Central memory CD8-positive, alpha-beta T cell (primary cell): ENCODE data around the gene NEMP1.
"Not testable (repeated sequence)": the region's sequence is repeated elsewhere in the genome, so short reads cannot be mapped to it uniquely, and the experiment has no call there.

Experiments
- ATAC-seq: fragments of 150-1000 bp; cut with Tn5 transposase; replicated peaks from 2 replicates; pipeline ENCODE4 v1.10.0; 2022; ENCODE audit warnings: mild to moderate bottlenecking, moderate FRiP score, moderate number of reproducible peaks; ENCODE audit not compliant: poor library complexity, severe bottlenecking; ENCODE audit errors: extremely low read depth
- DNase-seq, 2 donors: peaks; one replicate each; pipeline ENCODE4 v3.0.0; 2021; ENCODE audit warnings: low spot score in 2 of 2
- H3K27ac Mint-ChIP-seq: one replicate; pipeline ENCODE4 v1.8.0; 2022; ENCODE audit warnings: low read depth, mild to moderate bottlenecking, moderate library complexity, mixed read lengths
- H3K27me3 Mint-ChIP-seq: one replicate; pipeline ENCODE4 v1.8.0; 2022; ENCODE audit warnings: mixed read lengths
- H3K36me3 Mint-ChIP-seq: one replicate; pipeline ENCODE4 v1.8.0; 2022; ENCODE audit warnings: mild to moderate bottlenecking, moderate library complexity, mixed read lengths; ENCODE audit not compliant: insufficient read depth
- H3K4me1 Mint-ChIP-seq: one replicate; pipeline ENCODE4 v1.8.0; 2022; ENCODE audit warnings: mixed read lengths
- H3K4me3 Mint-ChIP-seq: one replicate; pipeline ENCODE4 v1.8.0; 2022; ENCODE audit warnings: mild to moderate bottlenecking, moderate library complexity, mixed read lengths
- H3K9me3 Mint-ChIP-seq: one replicate; pipeline ENCODE4 v1.8.0; 2022; ENCODE audit warnings: mixed read lengths

NEMP1 gene

GRCh38 chr12:57078519-57079404, at the start of gene NEMP1:
TSS of gene NEMP1 (minus strand) at chr12:57078791. CDS start at chr12:57078745, 46 bp downstream.
- Mint-ChIP-seq H3K36me3 (peaks cover 16% of the 10 kb centered on the region), H3K4me3 (peak within 1 kb of the TSS; percentile 98), H3K27me3 (no peaks in the 10 kb centered on the region), H3K9me3 (no peaks in the 10 kb centered on the region), H3K4me1 (peaks cover 13% of the 10 kb centered on the region), H3K27ac (peak within 1 kb of the TSS; percentile 90)
- ATAC-seq (peak; percentile 98), DNase-seq (peak; percentile 75 to 98)

GRCh38 chr12:57127726-57128518, 49.3 kb upstream of the NEMP1 start, which contains the start of gene LRP1:
TSS of gene LRP1 (plus strand) at chr12:57128483. CDS start at chr12:57128965, 482 bp downstream.
- no peaks in the 10 kb centered on the region for H3K9me3 Mint-ChIP-seq
- peaks cover 6% of the 10 kb centered on the region for H3K4me1 Mint-ChIP-seq
- peak within 1 kb of the TSS; percentile 83 for H3K27ac Mint-ChIP-seq
- ATAC-seq (peak; percentile 66), DNase-seq (peak; percentile 35 to 57)
- H3K36me3 Mint-ChIP-seq, result peaks cover 5% of the 10 kb centered on the region
- peaks cover 14% of the 10 kb centered on the region for H3K27me3 Mint-ChIP-seq
- peak within 1 kb of the TSS; percentile 84 for H3K4me3 Mint-ChIP-seq

- Mint-ChIP-seq H3K27ac (no peak overlapping the region), H3K36me3 (peaks cover 5% of the 10 kb centered on the region), H3K4me3 (peak overlapping the region; percentile 84), H3K27me3 (peaks cover 14% of the 10 kb centered on the region), H3K4me1 (peaks cover 6% of the 10 kb centered on the region), H3K9me3 (no peaks in the 10 kb centered on the region)
- ATAC-seq (no peak), DNase-seq (no peak)
Observed at GRCh38 chr12:57127101-57127725, 48.6 kb upstream of the NEMP1 start.

GRCh38 chr12:57126561-57126960, 48.0 kb upstream of the NEMP1 start:
- Mint-ChIP-seq H3K27ac (no peak overlapping the region), H3K36me3 (peaks cover 5% of the 10 kb centered on the region), H3K4me1 (peaks cover 6% of the 10 kb centered on the region), H3K4me3 (peak overlapping the region; percentile 84), H3K27me3 (peaks cover 14% of the 10 kb centered on the region), H3K9me3 (no peaks in the 10 kb centered on the region)
- no peak for DNase-seq
- ATAC-seq, result no peak

GRCh38 chr12:57126061-57126460, 47.5 kb upstream of the NEMP1 start:
- no peak for DNase-seq
- no peak for ATAC-seq
- Mint-ChIP-seq H3K27ac (no peak overlapping the region), H3K27me3 (peaks cover 12% of the 10 kb centered on the region), H3K4me1 (peaks cover 6% of the 10 kb centered on the region), H3K4me3 (peak overlapping the region; percentile 7), H3K9me3 (no peaks in the 10 kb centered on the region), H3K36me3 (peaks cover 5% of the 10 kb centered on the region)

GRCh38 chr12:57124261-57124877, 45.8 kb upstream of the NEMP1 start:
- H3K4me1 Mint-ChIP-seq, result peaks cover 6% of the 10 kb centered on the region

GRCh38 chr12:57123813-57124212, 45.2 kb upstream of the NEMP1 start:
- ATAC-seq (no peak), DNase-seq (no peak)
- Mint-ChIP-seq H3K27ac (no peak overlapping the region), H3K27me3 (no peaks in the 10 kb centered on the region), H3K9me3 (no peaks in the 10 kb centered on the region), H3K4me3 (no peak overlapping the region), H3K4me1 (peaks cover 6% of the 10 kb centered on the region), H3K36me3 (peaks cover 5% of the 10 kb centered on the region)

More at GRCh38 chr12:57124261-57124877, 45.8 kb upstream of the NEMP1 start:
- peak; percentile 52 for ATAC-seq
- H3K27ac Mint-ChIP-seq, result no peak overlapping the region
- H3K9me3 Mint-ChIP-seq, result no peaks in the 10 kb centered on the region
- peak; percentile 60 to 66 for DNase-seq
- no peak overlapping the region for H3K4me3 Mint-ChIP-seq
- H3K27me3 Mint-ChIP-seq, result no peaks in the 10 kb centered on the region
- peaks cover 5% of the 10 kb centered on the region for H3K36me3 Mint-ChIP-seq

- H3K9me3 Mint-ChIP-seq, H3K4me1 Mint-ChIP-seq, H3K36me3 Mint-ChIP-seq, H3K27ac Mint-ChIP-seq, H3K4me3 Mint-ChIP-seq, ATAC-seq, DNase-seq, H3K27me3 Mint-ChIP-seq: not testable (repeated sequence)
Observed at GRCh38 chr12:57120718-57121117, 42.1 kb upstream of the NEMP1 start.

- Mint-ChIP-seq H3K4me1 (peaks cover 5% of the 10 kb centered on the region), H3K27me3 (no peaks in the 10 kb centered on the region), H3K4me3 (no peak overlapping the region), H3K27ac (no peak overlapping the region), H3K9me3 (no peaks in the 10 kb centered on the region), H3K36me3 (no peaks in the 10 kb centered on the region)
- no peak for ATAC-seq
- DNase-seq, result no peak
Observed at GRCh38 chr12:57119294-57120085, 40.9 kb upstream of the NEMP1 start.

GRCh38 chr12:57118711-57119271, 40.2 kb upstream of the NEMP1 start:
- Mint-ChIP-seq H3K4me3 (no peak overlapping the region), H3K36me3 (no peaks in the 10 kb centered on the region), H3K27ac (no peak overlapping the region), H3K9me3 (no peaks in the 10 kb centered on the region), H3K4me1 (no peaks in the 10 kb centered on the region), H3K27me3 (no peaks in the 10 kb centered on the region)
- DNase-seq (no peak), ATAC-seq (no peak)

GRCh38 chr12:57116580-57117281, 38.1 kb upstream of the NEMP1 start:
- Mint-ChIP-seq H3K27me3 (no peaks in the 10 kb centered on the region), H3K4me1 (peaks cover 11% of the 10 kb centered on the region), H3K36me3 (peaks cover 9% of the 10 kb centered on the region), H3K4me3 (no peak overlapping the region), H3K9me3 (no peaks in the 10 kb centered on the region), H3K27ac (no peak overlapping the region)
- DNase-seq, result no peak
- ATAC-seq, result no peak
